ENCODE measurements around the gene C15orf40.

The C15orf40 gene

GRCh38 chr15:82950746-82951370, 60.6 kb downstream of the C15orf40 start:
- no peak overlapping the region for H3K4me3 ChIP-seq (ENCODE audit: low read depth, low read length)
- in situ Hi-C loops (cut with HindIII; ENCODE audit: low sequenced_read_pairs) = loop anchor here (5.0 kb wide), 2 partner anchors 51 to 104 kb away; no protein-coding TSS in a partner anchor
- TF ChIP-seq CTCF (IDR thresholded peaks at IDR 0.05; ENCODE audit: low read depth, low read length, missing control alignments) = no peak
- DNase-seq (ENCODE audit: low read depth) = no peak

GRCh38 chr15:82950295-82950694, 61.1 kb downstream of the C15orf40 start:
- in situ Hi-C loops (cut with HindIII; ENCODE audit: low sequenced_read_pairs) = loop anchor here (5.0 kb wide), 2 partner anchors 52 to 103 kb away; no protein-coding TSS in a partner anchor
- no peak for DNase-seq (ENCODE audit: low read depth)
- H3K4me3 ChIP-seq (ENCODE audit: low read depth, low read length) = no peak overlapping the region
- no peak for TF ChIP-seq CTCF (IDR thresholded peaks at IDR 0.05; ENCODE audit: low read depth, low read length, missing control alignments)

- in situ Hi-C loops (cut with HindIII; ENCODE audit: low sequenced_read_pairs) = no loop called here
- DNase-seq (ENCODE audit: low read depth) = no peak
- no peak for TF ChIP-seq CTCF (IDR thresholded peaks at IDR 0.05; ENCODE audit: low read depth, low read length, missing control alignments)
- H3K4me3 ChIP-seq (ENCODE audit: low read depth, low read length) = no peak overlapping the region
Measured at GRCh38 chr15:82946155-82946701, 65.2 kb downstream of the C15orf40 start.

- H3K4me3 ChIP-seq (ENCODE audit: low read depth, low read length) = no peak overlapping the region
- in situ Hi-C loops (cut with HindIII; ENCODE audit: low sequenced_read_pairs) = no loop called here
- no peak for DNase-seq (ENCODE audit: low read depth)
- TF ChIP-seq CTCF (IDR thresholded peaks at IDR 0.05; ENCODE audit: low read depth, low read length, missing control alignments) = no peak
Measured at GRCh38 chr15:82945326-82945725, 66.1 kb downstream of the C15orf40 start.

GRCh38 chr15:82944821-82945220, 66.6 kb downstream of the C15orf40 start:
- H3K4me3 ChIP-seq (ENCODE audit: low read depth, low read length) = no peak overlapping the region
- in situ Hi-C loops (cut with HindIII; ENCODE audit: low sequenced_read_pairs) = no loop called here
- DNase-seq (ENCODE audit: low read depth) = peak; percentile 13
- no peak for TF ChIP-seq CTCF (IDR thresholded peaks at IDR 0.05; ENCODE audit: low read depth, low read length, missing control alignments)

GRCh38 chr15:82944056-82944455, 67.4 kb downstream of the C15orf40 start:
- DNase-seq (ENCODE audit: low read depth) = no peak
- in situ Hi-C loops (cut with HindIII; ENCODE audit: low sequenced_read_pairs) = no loop called here
- H3K4me3 ChIP-seq (ENCODE audit: low read depth, low read length) = no peak overlapping the region
- TF ChIP-seq CTCF (IDR thresholded peaks at IDR 0.05; ENCODE audit: low read depth, low read length, missing control alignments) = no peak

Measured in astrocyte of the cerebellum (primary cell).